Stimulated activated CD8-positive, alpha-beta memory T cell treated with anti-CD3 and anti-CD28 coated beads, Interleukin-4, amount 100 ng/mL, for 4 hours (primary cell): ENCODE data around the gene NFYC.

Source experiments
- DNase-seq, 2 donors: peaks; one replicate each; pipeline ENCODE4 v3.0.0-alpha.2; 2020; ENCODE audit warnings: low read depth in 2 of 2, low spot score in 1 of 2

NFYC gene

DNA sequence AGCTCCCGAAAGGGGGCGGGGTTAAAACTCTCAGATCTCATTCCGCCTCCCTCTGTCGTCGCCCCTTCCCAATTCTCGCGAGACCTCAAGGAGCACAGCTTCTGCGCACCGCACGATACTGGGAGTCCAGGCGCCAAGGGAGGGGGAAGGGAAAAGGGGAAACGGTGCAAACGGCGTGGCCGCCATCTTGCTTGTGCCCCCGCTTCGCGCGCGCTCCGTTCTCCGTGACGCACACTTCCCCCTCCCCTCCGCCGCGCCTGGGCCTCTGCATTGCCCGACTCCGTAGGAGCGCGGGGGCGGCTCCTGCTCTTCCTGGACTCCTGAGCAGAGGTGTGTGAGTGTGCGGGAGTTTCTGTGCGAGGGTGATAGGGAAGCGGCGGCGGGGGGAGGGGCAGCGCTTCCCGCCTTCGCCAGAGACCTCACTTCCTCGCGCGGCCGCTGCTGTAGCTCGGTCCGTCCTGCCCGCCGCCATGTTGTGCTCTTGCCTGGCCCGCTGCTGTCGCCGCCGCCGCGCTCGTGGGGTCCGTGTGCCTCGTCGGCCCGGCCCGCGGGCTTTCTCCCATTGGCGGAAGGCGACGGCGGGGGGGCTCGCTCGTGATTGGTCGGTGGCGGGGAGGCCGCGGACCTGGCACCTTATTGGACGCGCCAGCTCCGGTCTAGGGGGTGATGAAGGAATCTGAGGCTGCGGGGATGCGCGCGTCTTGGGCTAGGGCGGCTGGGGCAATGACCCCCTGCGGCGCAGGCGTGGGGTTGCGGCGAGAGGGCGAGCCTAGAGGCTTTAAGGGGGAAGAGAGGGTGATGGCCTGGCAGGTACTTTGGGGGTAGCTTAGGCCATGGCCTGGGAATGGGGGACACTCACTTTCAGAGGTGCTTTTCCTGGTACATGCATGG lies at the start of gene NFYC:
TSS of gene NFYC (plus strand) at position 167 of the 891 bp plus-strand sequence. CDS start 47,140 bp downstream, outside the sequence.
- peak; percentile 82 to 90 for DNase-seq

DNA sequence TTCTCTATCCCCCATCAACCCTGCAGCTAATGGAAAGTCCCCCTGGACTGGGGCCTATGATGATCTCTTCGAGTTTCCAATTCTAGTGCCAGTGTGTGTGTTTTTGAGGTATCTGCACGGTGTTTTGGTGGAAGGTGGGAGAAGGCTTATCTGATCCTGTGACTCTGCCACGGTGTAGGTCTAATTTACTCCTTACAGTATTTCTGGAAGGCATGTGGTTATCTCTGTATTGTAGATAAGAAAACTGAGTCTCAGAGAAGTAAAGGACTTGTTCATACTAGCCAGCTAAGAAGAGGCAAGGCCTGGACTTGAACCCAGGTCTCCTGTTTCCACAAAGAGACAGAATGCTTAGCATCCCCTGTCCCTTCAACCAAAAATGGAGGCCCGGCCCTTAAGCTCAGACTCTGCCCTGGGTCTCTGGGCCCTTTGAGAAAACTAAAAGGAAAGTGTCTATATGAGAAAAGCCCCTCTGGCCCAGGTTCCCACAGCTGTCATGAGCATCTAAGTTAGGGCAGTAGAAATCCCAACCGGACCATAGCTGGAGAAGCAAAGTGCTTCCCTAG lies 46.3 kb upstream of the NFYC start:
- no peak for DNase-seq

DNA sequence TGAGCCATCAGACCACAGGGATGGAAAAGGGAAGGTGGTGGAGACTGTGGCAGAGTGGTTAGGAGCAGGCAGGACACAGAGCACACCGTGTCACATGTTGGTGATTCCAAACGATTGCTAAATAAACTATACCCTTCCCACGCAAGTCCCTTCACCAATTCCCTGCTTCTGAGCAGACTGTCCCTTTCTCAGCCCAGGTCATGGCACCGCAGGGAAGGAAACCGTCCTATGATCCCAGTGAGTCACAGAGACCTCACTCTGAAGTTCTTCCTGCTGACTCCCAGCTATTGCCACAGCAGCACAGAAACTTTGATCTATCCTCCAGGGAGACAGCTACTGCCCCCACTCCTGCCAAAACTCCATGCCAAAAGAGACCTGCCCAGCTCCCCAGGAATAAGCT lies 45.2 kb upstream of the NFYC start:
- DNase-seq = no peak

DNA sequence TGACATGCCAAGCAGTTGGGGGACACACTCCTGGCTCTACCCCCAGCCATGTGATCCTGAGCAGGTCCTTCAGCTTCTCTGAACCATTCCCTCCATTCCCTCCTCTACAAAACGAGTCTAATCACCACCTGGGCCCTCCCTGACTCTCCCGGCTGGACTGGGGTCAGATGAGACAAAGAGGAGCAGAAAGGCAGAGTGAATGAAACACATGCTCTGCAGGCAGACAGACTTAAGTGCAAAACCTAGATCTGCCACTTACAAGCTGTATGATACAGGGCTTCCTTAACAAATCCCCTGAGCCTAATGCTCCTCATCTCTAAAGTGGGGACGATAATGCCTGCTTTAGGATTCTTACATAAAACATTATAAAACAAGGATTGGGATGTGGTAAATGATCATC lies 43.3 kb upstream of the NFYC start:
- DNase-seq = no peak

DNA sequence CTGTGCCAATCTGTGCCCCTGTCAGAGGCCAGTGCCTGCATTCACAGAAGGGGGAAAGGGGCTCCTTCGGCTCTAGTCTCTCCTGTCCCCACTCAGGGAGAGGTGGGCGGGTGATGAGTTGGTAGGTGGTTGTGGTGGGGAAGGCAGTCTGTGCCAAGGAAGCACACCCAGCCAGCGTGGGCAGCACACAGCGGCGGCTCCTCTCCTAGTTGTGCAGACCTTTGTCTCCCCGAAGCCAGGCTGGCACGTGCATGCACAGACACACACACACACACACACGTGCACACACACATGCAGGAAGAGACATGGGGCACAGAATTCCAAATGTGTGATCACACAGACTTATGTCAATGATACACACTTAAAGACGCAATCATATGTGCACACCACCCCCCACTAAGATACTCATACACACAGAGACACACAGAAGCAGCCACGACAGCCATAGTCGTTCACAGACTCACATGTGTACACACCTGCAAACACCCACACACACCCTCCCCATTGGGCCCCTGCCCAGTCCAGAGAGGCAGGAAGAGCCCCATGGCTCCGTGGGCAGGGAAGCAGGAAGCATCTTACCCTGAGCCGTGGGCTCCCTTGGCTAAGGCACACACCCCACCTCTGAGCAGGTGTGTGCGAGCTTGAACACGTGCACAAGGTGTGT lies 42.4 kb upstream of the NFYC start:
- no peak for DNase-seq

DNA sequence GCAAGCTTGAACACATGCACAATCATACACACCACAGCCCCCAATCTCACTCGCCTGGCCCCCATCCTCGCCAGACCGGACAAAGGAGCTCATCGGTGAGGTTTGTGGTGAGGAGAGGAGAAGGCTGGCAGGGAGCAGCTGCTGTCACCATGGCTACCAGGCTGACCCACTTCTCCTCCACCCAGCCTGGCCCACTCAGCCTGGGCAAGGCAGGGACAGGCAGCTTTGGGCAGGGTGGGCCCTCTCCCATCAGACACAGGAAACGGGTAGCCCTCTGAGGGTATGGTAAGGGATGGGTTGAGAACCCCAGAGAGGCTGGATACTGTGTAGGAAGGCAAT lies 41.9 kb upstream of the NFYC start:
- no peak for DNase-seq

DNA sequence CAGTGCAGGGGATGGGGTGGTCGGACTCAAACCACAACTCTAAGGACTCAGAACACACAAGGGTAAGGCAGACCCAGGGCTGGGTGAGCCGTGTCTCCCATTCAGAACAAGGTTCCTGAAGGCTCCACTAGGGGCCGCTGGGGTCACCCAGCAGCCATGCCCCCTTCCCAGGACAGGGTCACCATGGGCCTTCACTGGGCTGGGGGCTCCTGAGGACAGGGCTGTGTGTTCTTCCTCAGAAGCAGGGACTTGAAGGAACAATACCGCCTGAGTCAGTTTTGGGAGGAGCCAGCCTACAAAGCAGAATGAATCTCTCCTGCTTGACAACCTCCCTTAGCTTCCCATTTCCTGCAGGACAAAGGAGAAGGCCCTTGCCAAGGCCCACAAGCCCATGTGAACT lies 41.4 kb upstream of the NFYC start:
- DNase-seq = no peak

DNA sequence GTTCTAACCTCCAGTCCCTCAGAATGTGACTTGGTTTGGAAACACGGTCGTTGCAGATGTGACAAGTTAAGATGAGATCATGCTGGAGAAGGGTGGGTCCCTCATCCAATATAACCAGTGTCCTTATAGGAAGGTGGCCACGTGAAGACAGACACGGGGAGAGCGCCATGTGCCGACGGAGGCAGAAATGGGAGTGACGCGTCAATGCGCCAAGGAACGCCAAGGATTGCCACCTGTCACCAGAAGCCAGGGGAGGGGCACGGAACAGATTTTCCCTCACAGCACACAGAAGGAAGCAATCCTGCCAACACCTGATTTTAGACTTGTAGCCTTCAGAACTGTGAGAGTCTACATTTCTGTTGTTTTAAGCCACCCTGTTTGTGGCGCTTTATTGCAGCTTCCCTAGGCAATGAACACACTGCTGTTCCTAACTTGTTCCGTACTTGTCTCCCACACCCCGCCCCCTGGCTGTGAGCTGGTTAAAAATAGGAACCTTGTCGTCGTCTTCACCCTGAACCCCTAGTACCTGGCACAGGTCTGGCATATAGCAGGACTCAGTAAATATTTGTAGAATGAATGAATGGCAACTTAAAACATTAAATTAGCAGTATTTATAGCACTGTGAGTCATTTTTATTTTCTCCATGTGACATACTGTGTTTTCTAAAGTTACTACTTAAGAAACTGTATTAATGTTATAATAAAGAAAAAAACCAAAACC lies 40.2 kb upstream of the NFYC start:
- DNase-seq = no peak

DNA sequence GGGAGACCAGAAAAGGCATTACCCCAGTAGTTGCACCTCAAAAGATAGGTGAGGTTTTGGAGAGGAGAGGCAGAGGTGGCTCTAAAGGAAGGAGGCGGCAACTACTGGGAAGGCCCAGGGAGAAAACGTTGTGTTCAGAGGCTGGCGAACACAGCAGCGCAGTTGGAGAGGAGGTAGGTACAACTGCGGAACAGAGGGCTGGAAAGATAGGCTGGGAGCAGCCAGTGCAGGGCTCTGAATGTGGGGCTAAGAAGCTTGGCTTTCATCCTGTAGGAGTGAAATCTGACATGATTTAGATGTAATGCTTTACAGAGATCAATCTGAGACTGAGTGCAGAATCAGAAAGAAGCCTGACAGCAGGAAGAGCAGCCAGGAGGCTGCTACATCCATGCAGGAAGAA lies 39.0 kb upstream of the NFYC start:
- no peak for DNase-seq

DNA sequence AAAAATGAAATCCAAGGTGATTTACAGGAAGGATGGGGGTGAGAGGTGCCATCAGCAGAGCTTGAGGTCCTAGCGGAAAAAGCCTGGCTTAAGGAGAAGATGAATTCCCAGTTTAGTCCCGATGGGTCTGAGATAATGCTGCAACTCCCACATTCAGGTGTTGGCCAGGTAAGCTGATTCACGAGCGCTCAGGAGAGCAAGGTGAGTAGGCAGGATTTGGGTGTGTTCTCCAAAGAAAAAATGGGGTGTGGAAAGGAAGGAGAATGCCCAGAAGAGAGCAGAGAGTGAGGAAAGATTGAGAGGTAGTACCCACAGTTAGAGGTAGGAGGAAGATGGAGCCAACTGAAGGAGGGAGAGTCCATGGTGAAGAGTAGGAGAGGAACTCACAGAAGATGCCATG lies 38.5 kb upstream of the NFYC start:
- DNase-seq = no peak

DNA sequence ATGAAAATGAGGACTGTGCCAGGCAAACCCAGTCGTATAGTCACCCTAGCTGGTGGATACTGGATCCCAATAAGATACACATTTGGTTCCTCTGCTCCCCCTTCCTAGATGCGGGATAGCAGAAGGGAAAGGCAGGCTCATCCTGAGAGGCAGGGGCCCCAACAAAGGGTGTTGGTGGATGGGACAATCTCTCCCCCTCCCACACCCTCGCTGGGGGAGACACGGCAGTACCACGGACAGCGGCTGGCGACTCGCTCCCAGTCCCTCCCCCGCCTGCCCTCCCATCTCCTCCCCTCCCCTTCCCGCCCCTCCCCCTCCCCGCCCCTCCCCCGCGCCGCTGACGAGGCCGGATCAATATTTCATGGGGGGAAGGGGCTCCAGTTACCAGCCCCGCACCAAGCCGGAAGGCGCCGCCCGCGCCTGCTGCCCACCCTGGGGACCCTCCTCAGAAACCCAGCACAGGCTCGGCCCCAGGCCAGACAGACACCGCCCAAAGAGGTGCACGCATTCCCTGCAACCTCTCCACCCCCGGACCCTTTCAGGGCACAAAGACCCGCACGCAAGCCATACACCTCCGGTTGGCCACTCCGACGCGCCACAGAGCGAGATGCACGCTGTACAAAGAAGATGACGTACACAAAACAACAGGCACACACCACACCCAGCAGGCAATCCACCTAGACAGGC lies 37.5 kb upstream of the NFYC start:
- no peak for DNase-seq

DNA sequence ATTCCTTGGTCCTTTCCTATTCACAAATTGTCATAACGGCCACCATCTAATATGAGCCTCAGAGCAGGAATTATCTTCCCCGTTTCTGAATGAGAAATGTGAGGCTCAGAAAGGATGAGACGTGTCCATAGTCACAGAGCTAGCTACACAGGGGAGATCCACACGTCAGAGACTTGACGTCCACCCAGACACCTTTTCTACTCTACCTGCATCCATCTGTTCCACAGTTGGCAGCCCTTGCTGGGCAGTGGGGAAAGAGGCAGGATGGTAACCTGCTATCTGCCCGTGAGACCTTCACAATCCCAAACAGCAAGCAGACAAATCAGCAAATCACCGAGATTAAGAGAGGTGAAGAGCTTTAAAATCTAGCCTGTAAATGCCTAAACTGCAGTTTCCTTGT lies 34.5 kb upstream of the NFYC start:
- no peak for DNase-seq

DNA sequence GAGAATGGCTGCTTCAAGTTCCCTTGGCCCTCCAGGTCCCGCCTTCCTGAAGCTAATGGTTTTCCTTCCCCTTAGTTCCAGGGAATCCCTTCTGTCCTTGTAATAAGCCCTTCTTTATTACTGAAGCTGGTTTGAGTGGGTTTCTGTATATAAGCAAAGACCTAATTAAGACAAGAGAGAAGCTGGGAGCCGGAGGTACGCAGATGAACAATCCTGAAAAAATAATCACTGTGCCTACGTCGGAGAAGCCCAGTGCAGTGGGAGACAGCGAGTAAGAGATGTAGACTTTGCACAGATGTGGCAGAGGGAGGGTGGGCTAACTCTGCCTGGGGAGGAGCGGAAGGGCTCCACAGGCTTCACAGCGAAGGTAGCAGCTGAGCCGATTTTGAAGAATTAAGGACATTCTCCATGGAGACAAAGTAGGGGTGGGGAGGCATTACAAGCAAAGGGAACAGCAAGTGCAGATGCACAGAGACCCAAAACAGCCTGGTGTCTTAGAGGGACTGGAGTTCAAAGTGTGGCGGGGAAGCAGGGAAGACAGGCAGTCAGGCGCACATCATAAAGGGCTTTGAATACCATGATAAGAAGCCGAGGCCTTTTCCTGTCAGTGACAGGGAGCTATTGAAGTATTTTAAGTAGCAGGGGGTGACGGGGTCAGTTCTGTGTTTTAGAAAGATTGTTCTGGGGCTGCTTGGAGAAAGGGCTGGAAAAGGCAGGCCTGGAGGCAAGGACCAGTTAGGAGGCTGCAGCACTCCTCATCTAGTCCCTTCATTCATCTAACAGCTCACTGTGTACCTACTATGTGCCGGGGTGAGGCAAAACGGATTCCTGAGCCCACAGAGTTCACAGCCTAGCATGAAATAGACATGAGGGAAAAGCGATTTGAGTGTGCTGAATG lies 32.5 kb upstream of the NFYC start:
- DNase-seq = no peak

DNA sequence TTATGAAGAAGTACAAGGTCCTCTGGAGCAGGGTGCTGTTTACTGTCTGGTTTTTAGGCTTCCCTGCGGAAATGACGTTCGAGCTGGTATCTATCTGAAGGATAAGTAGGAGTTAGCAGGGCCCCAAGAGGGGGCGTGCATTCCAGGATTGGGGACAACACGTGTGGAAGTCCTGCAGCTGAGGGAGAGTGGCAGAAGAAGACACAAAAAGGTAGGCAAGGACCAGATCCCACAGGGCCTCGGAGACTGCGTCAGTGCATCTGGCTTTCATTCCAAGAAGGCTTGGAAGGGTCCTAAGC lies 31.9 kb upstream of the NFYC start:
- DNase-seq = no peak

DNA sequence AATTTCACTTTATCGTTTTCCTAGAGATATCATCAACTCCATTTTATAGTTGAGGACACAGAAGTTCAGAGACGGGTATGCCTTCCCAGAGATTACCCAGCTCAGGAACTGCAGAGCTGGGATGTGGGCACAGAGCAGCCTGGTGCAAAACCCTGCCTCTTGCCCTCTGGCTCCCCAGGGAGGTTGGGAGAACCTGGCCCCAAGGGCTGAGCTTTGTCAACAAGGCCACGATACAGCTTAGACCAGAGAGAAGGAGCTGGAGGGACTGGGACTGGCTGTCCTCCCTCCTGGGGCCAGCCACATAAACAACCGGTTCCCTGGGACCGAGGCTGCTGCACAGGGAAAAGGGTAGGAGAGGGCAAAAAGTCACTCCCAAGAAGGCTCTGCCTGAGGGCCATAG lies 29.8 kb upstream of the NFYC start:
- no peak for DNase-seq

DNA sequence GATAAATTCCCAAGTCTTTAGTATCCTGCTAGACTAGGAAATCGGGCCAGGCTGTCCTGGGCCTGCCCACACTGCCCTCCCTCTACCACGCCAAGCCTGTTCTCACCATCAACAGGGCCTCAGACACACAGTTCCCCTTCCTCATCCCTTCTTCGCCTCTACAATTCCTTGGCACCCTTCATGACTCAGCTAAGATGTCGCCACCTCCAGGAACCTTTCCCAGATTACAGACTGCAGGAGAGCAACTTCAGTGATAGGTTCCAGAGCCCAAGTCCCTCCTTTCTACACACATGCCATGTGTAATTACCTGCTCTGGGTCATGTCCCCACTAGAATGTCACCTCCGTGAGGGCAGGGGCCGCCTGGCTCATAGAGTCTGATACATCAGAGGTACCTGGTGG lies 29.4 kb upstream of the NFYC start:
- no peak for DNase-seq

DNA sequence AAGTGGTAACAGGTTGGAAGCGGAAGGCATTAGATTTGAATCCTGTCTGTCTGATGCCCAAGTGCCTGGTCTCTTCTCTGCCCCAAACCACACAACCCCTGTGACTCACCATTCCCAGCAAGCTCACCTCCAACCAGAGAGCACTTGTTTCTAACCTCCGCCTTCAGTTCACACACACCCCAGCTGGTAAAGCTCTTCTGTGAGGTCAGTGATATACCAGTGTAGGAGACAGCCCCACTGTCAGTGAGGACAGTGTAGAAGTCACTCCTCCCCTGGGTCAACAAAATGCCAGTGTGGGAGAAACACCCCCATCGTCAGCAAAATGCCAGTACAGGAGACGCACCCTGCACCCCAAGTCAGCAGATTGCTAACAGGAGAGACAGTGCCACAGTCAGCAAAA lies 28.6 kb upstream of the NFYC start:
- DNase-seq = no peak

DNA sequence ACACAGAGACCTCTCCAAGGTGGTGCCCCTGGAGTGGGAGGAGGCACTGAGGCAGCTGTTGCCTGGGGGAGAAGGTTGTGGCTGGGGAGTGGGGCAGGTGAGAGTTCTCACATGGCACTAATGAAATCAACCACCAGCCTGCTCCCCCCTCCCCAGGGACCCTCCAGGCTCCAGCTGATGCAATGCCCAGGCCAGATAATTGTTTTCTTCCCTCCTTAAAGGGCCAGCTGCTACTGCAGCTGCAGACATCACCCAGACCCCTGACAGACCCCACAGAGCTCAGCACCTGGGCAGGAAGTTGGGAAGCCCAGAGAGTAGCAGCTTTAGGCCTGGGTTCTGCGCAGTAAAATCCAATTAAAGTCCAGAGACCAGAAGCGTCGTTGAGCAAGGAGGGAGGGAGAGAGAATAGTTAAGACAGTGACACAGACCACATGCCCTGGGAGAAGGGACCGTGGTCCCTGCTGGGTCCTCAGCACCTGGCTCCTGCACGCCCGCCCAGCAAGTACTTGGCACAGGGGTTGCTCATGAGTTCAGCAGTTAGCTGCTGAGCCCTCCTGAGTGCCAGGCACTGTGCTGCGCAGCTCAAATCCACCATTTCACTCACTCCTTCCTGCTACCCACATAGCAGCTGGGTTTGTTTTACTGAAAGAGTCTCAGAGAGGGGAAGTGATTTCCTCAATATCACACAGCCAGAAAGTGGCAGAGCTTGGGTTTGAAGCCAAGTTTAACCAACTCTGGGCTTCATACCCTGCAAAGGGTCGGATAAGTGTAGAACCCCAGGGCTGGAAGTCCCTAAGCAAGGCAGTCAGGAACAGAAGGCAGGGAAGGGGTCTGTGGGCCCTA lies 28.0 kb upstream of the NFYC start:
- no peak for DNase-seq

DNA sequence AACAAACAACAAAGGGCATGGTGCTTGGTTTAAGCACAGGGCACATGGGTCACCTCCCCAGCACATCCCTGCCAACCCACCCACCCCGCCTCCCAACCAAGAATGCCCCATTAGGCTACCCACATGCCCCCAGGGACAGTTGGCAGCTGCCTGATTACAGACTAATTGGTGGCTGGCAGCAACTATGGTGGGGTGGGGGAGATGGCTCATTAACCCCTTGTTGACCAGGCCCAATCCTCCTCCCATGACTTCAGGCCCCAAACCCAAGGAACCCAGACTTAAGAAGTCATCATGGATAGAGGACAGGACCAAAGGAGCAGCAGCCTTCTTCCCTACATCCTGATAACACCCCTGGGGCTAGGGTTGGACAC lies 27.4 kb upstream of the NFYC start:
- DNase-seq = no peak

DNA sequence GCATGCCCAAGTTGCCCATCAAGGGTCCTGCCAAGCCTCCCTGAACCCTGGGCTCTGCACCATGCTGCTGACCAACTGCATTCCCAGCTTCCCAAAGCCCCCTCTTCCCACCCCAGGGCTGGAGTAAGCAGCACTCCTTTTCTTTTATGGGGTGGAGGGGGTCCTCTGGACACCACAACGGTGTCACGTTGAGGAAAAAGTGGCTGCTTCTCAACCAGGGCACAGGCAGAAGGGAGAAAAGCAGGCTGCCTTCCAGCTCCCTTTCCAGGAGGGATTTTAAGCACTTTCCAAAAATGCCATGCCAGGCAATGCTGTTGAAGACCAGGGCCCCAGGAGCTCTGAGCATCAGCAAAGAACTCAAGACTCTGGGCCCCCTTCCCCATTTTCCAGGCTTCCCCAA lies 26.7 kb upstream of the NFYC start:
- no peak for DNase-seq
